Hepatocyte (in vitro differentiated cells): ENCODE results near the gene SND1. TPM values are rescaled to one million over a fixed set of nuclear protein-coding genes. Genes with fewer than 3 reads are reported as not detected.

ENCODE experiments used
- DNase-seq: peaks from one replicate; pipeline ENCODE4 v3.0.0-alpha.2; 2016; ENCODE audit warnings: low spot score
- H2AFZ ChIP-seq: fragments of 200-600 bp; sonication (generic); 2 replicates; pipeline ENCODE4 v1.6.0; 2016; ENCODE audit warnings: antibody characterized with exemption, mild to moderate bottlenecking
- H3K27ac ChIP-seq: fragments of 200-600 bp; sonication (generic); 2 replicates; pipeline ENCODE4 v1.5.1; 2016; ENCODE audit warnings: mild to moderate bottlenecking
- H3K27me3 ChIP-seq: fragments of 200-600 bp; sonication (generic); 2 replicates; pipeline ENCODE4 v1.6.1; 2016
- H3K36me3 ChIP-seq: fragments of 200-600 bp; sonication (generic); replicated peaks from 2 replicates; pipeline ENCODE4 v1.5.1; 2016; ENCODE audit warnings: low read depth; ENCODE audit not compliant: insufficient read depth
- H3K4me1 ChIP-seq: fragments of 200-600 bp; sonication (generic); 2 replicates; pipeline ENCODE4 v1.5.1; 2016; ENCODE audit warnings: mild to moderate bottlenecking, moderate library complexity; ENCODE audit not compliant: insufficient read depth
- H3K4me2 ChIP-seq: fragments of 200-600 bp; sonication (generic); 2 replicates; pipeline ENCODE4 v1.6.0; 2016
- H3K4me3 ChIP-seq: fragments of 200-600 bp; sonication (generic); 2 replicates; pipeline ENCODE4 v1.5.1; 2016; ENCODE audit warnings: mild to moderate bottlenecking
- H3K79me2 ChIP-seq: fragments of 200-600 bp; sonication (generic); 2 replicates; pipeline ENCODE4 v1.6.0; 2017; ENCODE audit warnings: mild to moderate bottlenecking
- H3K9me2 ChIP-seq: fragments of 200-600 bp; sonication (generic); replicated peaks from 2 replicates; pipeline ENCODE4 v1.6.0; 2017; ENCODE audit warnings: mild to moderate bottlenecking; ENCODE audit not compliant: insufficient read depth
- H3K9me3 ChIP-seq: fragments of 200-600 bp; sonication (generic); 2 replicates; pipeline ENCODE4 v1.5.1; 2016; ENCODE audit warnings: low read depth, mild to moderate bottlenecking
- H4K20me1 ChIP-seq: fragments of 200-600 bp; sonication (generic); 2 replicates; pipeline ENCODE4 v1.6.0; 2016; ENCODE audit warnings: mild to moderate bottlenecking; ENCODE audit not compliant: insufficient read depth, poor library complexity, severe bottlenecking
- CTCF ChIP-seq: fragments of 200-600 bp; sonication (generic); IDR thresholded peaks from 2 replicates; pipeline ENCODE4 v1.5.1; 2016; ENCODE audit warnings: antibody characterized with exemption, mild to moderate bottlenecking; ENCODE audit not compliant: poor library complexity
- EZH2 ChIP-seq: fragments of 200-600 bp; sonication (generic); IDR thresholded peaks from 2 replicates; pipeline ENCODE4 v1.6.1; 2016; ENCODE audit warnings: antibody characterized with exemption, mild to moderate bottlenecking, borderline replicate concordance
- EZH2phosphoT487 ChIP-seq: fragments of 200-600 bp; sonication (generic); IDR thresholded peaks from one replicate; pipeline ENCODE4 v1.6.1; 2018; ENCODE audit warnings: antibody characterized with exemption, mild to moderate bottlenecking, low read depth, moderate library complexity; ENCODE audit not compliant: unreplicated experiment, severe bottlenecking
- WGBS: methylation state at CpG from one replicate; pipeline ENCODE4 v1.1.6; 2016; ENCODE audit warnings: low lambda C conversion rate; ENCODE audit errors: missing lambda C conversion rate; 5-methylcytosine and 5-hydroxymethylcytosine counted together
- polyA plus RNA-seq: library from polyadenylated mRNA; unstranded; fragments of >200 nt; fragmentation: Nextera tagmentation; extraction: Ambion mirVana; gene quantifications from 2 replicates; pipeline ENCODE4 v1.2.1, GENCODE V29; 2016
- total RNA-seq: library from RNA; depleted of rRNA; stranded (reverse); fragments of >200 nt; gene quantifications from 2 replicates; pipeline ENCODE4 v1.2.3, GENCODE V29; 2014

Gene SND1
- total and polyA plus RNA-seq, 2 experiments from 2014 or later, result 141 to 200 TPM

GRCh38 chr7:127782075-127782474 lies 130.1 kb downstream of the SND1 start:
- Histone ChIP-seq H3K27me3 (no peaks in the 10 kb centered on the region), H2AFZ (no peak overlapping the region), H3K79me2 (peaks cover 87% of the 10 kb centered on the region), H3K4me2 (no peak overlapping the region), H4K20me1 (peaks cover 30% of the 10 kb centered on the region), H3K4me1 (no peaks in the 10 kb centered on the region), H3K9me3 (no peaks in the 10 kb centered on the region), H3K9me2 (no peaks in the 10 kb centered on the region), H3K4me3 (no peak overlapping the region), H3K27ac (no peak overlapping the region), H3K36me3 (no peaks in the 10 kb centered on the region)
- no peak for TF ChIP-seq CTCF
- no peak for DNase-seq

GRCh38 chr7:127782654-127783559 lies 130.9 kb downstream of the SND1 start:
- H4K20me1 ChIP-seq, result peaks cover 32% of the 10 kb centered on the region
- H3K79me2 ChIP-seq, result peaks cover 89% of the 10 kb centered on the region
- H3K9me3 ChIP-seq, result no peaks in the 10 kb centered on the region
- no peaks in the 10 kb centered on the region for H3K4me1 ChIP-seq
- H3K4me2 ChIP-seq, result no peak overlapping the region
- H2AFZ ChIP-seq, result no peak overlapping the region
- 75% methylated on average over 3 of the region's 3 CpGs for WGBS
- H3K27me3 ChIP-seq, result no peaks in the 10 kb centered on the region
- TF ChIP-seq CTCF (no peak), EZH2phosphoT487 (no peak), EZH2 (no peak)
- H3K27ac ChIP-seq, result no peak overlapping the region
- H3K36me3 ChIP-seq, result no peaks in the 10 kb centered on the region
- no peak overlapping the region for H3K4me3 ChIP-seq
- H3K9me2 ChIP-seq, result no peaks in the 10 kb centered on the region
- no peak for DNase-seq

- H2AFZ ChIP-seq, result no peak overlapping the region
- no peaks in the 10 kb centered on the region for H3K9me2 ChIP-seq
- peaks cover 24% of the 10 kb centered on the region for H4K20me1 ChIP-seq
- 92% methylated on average over 1 of the region's 1 CpG for WGBS
- no peak overlapping the region for H3K4me3 ChIP-seq
- no peaks in the 10 kb centered on the region for H3K27me3 ChIP-seq
- H3K4me1 ChIP-seq, result no peaks in the 10 kb centered on the region
- no peak overlapping the region for H3K4me2 ChIP-seq
- DNase-seq, result no peak
- H3K9me3 ChIP-seq, result no peaks in the 10 kb centered on the region
- H3K36me3 ChIP-seq, result no peaks in the 10 kb centered on the region
- peaks cover 91% of the 10 kb centered on the region for H3K79me2 ChIP-seq
- TF ChIP-seq EZH2, result no peak
- H3K27ac ChIP-seq, result no peak overlapping the region
Measured at GRCh38 chr7:127786184-127786583, 134.2 kb downstream of the SND1 start.

- H4K20me1 ChIP-seq, result peaks cover 15% of the 10 kb centered on the region
- no peak overlapping the region for H3K27ac ChIP-seq
- no peak overlapping the region for H2AFZ ChIP-seq
- 82% methylated on average over 3 of the region's 3 CpGs for WGBS
- TF ChIP-seq EZH2phosphoT487 (no peak), EZH2 (no peak), CTCF (no peak)
- H3K9me2 ChIP-seq, result no peaks in the 10 kb centered on the region
- H3K36me3 ChIP-seq, result no peaks in the 10 kb centered on the region
- H3K4me1 ChIP-seq, result no peaks in the 10 kb centered on the region
- no peak overlapping the region for H3K4me2 ChIP-seq
- DNase-seq, result no peak
- H3K27me3 ChIP-seq, result no peaks in the 10 kb centered on the region
- H3K4me3 ChIP-seq, result no peak overlapping the region
- H3K9me3 ChIP-seq, result no peaks in the 10 kb centered on the region
- H3K79me2 ChIP-seq, result peaks cover 92% of the 10 kb centered on the region
Measured at GRCh38 chr7:127789031-127789430, 137.0 kb downstream of the SND1 start.
